Mammary epithelial cell (primary cell): ENCODE measurements around the gene ETV4.

Experiments
- EZH2 ChIP-seq: IDR thresholded peaks from 2 replicates; pipeline ENCODE4 v1.6.1; 2012; ENCODE audit warnings: low read length, inconsistent platforms, borderline replicate concordance
- TF ChIP-seq, protein P1 (sequence below), 2 donors: IDR thresholded peaks in 1 of 2; conservative IDR thresholded peaks in 1 of 2; 2 replicates each; pipeline ENCODE4 v1.5.1; 2011 to 2012; ENCODE audit warnings: inconsistent platforms in 2 of 2, low read length in 2 of 2, mild to moderate bottlenecking in 2 of 2, control low read depth in 1 of 2, low read depth in 1 of 2; ENCODE audit not compliant: insufficient read depth in 1 of 2; ENCODE audit errors: extremely low read depth in 1 of 2

DNA sequence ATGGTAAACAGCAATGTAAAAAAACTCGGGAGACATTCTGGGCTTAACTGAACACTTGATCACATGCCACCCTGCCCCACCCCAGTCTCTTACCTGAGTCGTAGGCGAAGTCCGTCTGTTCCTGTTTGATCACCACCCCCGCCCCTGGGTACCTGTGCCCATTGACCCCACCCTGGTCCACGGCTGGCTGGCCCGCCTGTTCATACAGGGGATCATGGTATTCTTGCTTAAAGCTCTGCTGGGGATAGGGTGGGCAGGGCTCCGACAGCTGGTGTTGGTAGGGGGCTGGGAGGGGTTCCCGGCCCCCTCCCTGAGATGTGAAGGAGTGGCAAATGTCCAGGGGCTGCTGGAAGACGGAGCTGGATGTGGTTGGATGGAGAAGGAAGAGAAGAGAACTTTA lies 13.6 kb downstream of the ETV4 start:
- TF ChIP-seq, protein P1, sequence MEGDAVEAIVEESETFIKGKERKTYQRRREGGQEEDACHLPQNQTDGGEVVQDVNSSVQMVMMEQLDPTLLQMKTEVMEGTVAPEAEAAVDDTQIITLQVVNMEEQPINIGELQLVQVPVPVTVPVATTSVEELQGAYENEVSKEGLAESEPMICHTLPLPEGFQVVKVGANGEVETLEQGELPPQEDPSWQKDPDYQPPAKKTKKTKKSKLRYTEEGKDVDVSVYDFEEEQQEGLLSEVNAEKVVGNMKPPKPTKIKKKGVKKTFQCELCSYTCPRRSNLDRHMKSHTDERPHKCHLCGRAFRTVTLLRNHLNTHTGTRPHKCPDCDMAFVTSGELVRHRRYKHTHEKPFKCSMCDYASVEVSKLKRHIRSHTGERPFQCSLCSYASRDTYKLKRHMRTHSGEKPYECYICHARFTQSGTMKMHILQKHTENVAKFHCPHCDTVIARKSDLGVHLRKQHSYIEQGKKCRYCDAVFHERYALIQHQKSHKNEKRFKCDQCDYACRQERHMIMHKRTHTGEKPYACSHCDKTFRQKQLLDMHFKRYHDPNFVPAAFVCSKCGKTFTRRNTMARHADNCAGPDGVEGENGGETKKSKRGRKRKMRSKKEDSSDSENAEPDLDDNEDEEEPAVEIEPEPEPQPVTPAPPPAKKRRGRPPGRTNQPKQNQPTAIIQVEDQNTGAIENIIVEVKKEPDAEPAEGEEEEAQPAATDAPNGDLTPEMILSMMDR (conservative IDR thresholded peaks at IDR 0.05 in 1 of 2, IDR thresholded peaks at IDR 0.05 in 1 of 2; ENCODE audit: extremely low read depth in 1 of 2, insufficient read depth in 1 of 2, low read depth in 1 of 2, low read length in 2 of 2), result no peak
- TF ChIP-seq EZH2, result no peak
